ENCODE data around the gene NECTIN4.
A peak's percentile ranks its signal among the peaks of the same experiment; 100 is the strongest.

Gene NECTIN4

GRCh38 chr1:161111117-161111516, 21.8 kb upstream of the NECTIN4 start:
- DNase-seq: peak; percentile 61

- DNase-seq: peak; percentile 41
Observed at GRCh38 chr1:161106431-161106830, 17.1 kb upstream of the NECTIN4 start.

- DNase-seq: no peak
Observed at GRCh38 chr1:161100556-161100955, 11.2 kb upstream of the NECTIN4 start.

- DNase-seq: no peak
Observed at GRCh38 chr1:161099090-161099802, 9.9 kb upstream of the NECTIN4 start.

GRCh38 chr1:161098210-161099068, 9.1 kb upstream of the NECTIN4 start, which contains the start of gene KLHDC9:
Gene KLHDC9, plus strand, starts transcription at chr1:161098361. Its CDS starts 175 bp downstream, at chr1:161098536.
- no peak for DNase-seq

- DNase-seq: peak; percentile 90
Observed at GRCh38 chr1:161096530-161096929, 7.2 kb upstream of the NECTIN4 start.

DNA sequence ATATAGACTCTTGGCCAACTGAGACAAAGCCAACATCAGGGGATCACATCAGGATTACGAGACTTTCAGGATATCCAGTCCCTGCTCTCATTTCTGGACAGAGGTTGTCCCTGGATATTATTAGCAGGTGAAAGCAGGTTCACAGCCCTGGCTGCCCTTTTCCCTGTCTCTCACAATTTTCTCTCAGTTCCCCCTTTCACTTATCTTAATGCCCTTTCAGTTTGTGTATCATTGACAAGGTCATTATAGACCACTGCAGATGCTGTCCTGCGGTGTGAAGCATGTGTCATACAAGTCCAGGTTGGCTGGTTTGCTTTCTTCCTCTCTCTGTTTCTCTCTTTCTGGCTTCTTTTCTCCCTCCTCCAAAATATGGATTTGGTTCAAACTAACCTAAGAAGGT, 6.7 kb upstream of the NECTIN4 start:
- DNase-seq: no peak

DNA sequence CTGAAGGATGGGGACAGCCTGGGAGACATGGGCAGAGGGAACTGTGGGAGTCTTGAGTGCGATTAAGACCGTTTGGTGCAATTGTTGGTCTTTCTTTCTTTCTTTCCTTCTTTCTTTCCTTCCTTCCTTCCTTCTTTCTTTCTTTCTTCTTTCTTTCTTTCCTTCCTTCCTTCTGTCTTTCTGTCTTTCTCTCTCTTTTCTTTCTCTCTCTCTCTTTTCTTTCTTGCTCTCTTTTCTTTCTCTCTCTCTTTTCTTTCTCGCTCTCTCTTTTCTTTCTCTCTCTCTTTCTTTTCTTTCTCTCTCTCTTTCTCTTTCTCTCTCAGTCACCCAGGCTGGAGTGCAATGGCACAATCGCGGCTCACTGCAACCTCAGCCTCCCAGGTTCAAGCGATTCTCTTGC, 5.9 kb upstream of the NECTIN4 start:
- no peak for DNase-seq

DNA sequence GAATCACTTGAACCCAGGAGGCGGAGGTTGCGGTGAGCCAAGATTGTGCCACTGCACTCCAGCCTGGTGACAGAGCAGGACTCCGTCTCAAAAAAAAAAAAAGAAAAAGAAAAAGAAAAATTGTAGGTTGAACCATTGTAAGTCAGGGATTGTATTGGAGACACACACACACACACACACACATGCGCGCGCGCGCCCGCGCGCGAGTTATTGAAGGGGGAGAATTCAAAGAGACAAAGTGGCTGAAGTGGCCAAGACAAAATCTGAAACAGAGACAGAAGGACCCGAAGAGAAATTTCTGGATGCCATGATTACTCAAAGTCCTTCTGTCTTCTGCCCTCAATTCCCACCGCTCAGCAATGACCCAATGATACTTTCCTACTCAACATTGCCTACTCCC, 5.1 kb upstream of the NECTIN4 start:
- DNase-seq: no peak

- peak; percentile 58 for DNase-seq
Observed at GRCh38 chr1:161092621-161093028, 3.3 kb upstream of the NECTIN4 start.

DNA sequence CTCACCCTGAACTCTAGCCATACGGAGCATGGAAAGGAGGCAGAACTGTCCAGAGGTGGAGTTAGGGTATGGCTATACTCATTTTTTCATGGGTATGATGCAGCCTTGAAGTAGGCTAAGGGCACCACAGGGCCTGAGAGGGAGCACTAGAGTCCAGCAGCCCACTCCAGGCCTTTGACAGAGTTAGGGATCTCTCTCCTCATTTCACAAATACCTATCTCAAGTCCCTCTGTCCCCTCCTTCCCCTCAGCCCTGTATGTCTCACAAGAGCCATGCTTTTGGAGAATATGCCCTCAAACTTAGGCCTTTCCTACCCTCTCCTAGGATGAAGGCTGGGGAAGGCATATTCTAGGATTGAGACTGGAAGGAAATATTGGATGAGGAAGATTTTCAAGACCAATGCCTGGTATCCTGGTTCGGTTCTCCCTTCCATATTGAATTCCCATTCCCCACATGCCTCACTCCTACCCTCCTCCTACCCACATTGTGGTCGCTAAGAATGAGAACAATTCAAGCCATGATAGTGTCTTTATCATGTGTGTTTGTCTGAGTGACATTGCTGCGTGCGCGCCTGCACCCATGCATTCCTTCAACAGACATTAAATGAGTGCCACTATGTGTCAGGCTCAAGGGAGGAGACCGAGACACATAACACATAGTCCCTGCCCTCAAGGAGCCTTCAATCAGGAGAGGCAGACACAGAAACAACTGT, 2.6 kb upstream of the NECTIN4 start:
- no peak for DNase-seq

DNA sequence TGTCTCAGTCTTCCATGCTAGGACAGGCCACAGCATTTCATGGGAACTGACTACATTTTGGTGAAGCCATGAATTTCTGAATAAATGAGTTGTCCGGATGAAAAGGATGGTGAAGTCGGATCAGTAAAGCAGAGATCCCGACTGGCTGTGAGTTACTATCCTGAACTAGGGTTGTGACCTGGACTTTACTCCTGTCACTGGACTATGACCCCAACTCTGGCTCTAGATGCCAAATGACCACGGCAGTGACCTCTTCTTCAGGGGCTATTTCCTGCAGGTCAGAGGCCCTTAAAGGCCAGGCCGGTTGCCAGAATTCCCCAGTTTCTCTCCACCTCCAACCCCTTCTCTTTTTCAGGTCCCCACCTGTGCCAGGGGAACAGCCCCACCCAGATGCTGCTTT, 1.7 kb upstream of the NECTIN4 start:
- no peak for DNase-seq

DNA sequence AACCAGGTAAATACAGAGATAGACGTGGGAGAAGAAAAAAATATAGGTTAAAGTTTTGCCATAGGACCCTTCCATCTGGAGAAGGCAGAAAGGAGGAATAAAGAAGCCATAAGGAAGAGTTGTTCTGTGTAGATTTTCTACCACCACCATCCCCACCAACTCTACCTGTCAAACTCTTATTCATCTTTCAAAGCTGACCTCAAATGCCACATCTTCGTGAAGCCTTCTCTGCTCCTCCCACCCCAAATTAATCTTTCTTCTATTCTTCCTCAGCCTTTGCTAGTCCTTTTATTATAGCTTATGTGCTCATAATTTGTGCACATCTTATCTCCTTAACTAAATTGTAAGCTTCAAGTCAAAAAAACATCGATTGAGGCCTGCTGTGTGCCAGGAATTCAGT, 1.3 kb upstream of the NECTIN4 start:
- DNase-seq: no peak

DNA sequence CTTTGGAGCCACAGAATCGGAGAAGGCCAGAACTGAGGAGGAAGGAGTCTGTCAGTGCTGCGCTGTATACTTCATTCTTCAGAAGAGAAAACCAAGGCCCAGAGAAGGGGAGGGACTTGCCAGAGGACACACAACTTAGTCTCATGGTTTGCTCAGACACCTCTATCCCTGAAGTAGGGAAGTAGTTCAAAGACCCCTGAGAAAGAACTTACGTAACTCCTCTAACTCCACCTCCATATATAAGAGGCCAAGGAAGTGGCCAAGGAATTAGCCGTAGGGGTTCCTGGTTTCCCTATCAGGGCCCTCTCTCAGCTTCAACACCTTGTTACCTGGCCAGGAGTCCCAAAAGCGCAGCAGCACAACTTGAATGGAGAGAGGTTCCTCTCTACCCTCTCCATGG, 580 bp upstream of the NECTIN4 start:
- DNase-seq: no peak

- DNase-seq: peak; percentile 85
Observed at GRCh38 chr1:161088587-161089110, 709 bp downstream of the NECTIN4 start.

DNA sequence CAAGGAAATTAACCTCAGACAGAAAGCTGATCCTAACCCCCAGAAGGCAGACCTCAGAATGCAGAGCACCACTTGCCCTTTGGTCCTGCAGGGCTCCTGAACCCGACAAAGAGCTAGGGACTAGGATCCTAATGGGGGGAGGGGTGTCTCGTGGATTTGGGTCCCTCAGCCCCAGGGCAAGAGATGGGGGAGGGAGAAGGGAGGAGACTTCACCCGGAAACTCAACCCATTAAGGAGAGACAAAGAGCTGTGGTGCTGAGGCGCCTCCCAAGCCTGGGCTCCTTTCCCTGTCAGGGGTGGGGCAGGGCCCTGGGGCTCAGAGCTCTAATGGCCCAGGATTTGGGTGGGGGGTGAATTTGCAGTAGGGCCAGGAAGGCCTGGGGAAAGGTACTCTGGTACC, 2.9 kb downstream of the NECTIN4 start:
- DNase-seq: no peak

DNA sequence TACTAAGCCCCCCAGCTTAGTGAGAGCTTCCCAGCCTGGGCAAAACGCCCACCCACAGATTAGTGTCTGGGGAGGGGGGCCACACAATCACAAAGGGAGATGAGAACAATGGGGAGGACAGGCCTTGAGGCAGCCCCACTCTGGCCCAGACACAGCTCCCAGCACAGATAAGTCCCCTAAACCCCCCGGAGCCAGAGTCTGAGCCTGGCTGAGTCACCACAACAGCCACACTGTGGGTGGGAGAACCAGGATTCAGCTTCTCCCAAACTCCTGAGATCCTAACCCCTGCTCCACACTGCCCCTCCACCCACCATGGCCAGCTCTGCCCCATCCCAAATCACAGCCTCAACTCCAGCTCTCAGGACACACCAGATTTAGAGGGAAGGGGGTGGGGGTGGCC, 4.2 kb downstream of the NECTIN4 start:
- DNase-seq: no peak

GRCh38 chr1:161084597-161084988, 4.8 kb downstream of the NECTIN4 start:
- DNase-seq: no peak

- DNase-seq: no peak
Observed at GRCh38 chr1:161083748-161084596, 5.4 kb downstream of the NECTIN4 start.

- DNase-seq: peak; percentile 96
Observed at GRCh38 chr1:161082996-161083747, 6.2 kb downstream of the NECTIN4 start.

DNA sequence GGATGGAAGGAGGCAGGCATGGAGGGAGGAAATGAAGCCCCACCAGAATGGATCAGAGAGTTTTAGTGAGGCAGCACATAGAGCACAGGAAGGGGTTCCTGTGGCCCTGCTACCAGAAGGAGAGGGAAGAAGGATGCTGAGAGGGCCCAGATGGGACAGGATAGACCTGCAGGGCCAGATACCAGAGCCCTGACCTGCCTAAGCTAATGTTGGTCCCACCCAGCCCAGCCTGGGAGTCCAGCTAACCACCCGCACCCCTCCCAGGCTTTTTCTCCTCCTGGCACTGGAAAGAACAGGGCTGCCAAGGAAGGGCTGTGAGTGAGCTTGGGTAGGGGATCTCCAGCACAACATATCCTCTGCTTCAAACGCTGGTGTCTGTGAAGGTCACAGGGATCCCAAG, 6.9 kb downstream of the NECTIN4 start:
- DNase-seq: no peak

GRCh38 chr1:161081519-161081918, 7.8 kb downstream of the NECTIN4 start:
- DNase-seq: no peak
